H9 (cell line): ENCODE results near the gene SNN. TPM values are rescaled to one million over a fixed set of nuclear protein-coding genes. Genes with fewer than 3 reads are reported as not detected.

Experiments
- DNase-seq: peaks from one replicate; pipeline ENCODE4 v3.0.0-alpha.2; 2017
- H2AFZ ChIP-seq: one replicate; pipeline ENCODE4 v1.6.1; 2013; ENCODE audit warnings: mild to moderate bottlenecking, low read length, control low read depth, moderate library complexity
- H2AK5ac ChIP-seq: 2 replicates; pipeline ENCODE4 v1.6.1; 2013; ENCODE audit warnings: low read length, control low read depth, mixed read lengths; ENCODE audit not compliant: insufficient read length
- H2BK120ac ChIP-seq: one replicate; pipeline ENCODE4 v1.6.1; 2013; ENCODE audit warnings: low read depth, mild to moderate bottlenecking, low read length, control low read depth, inconsistent platforms; ENCODE audit not compliant: poor library complexity, severe bottlenecking
- H2BK12ac ChIP-seq: 2 replicates; pipeline ENCODE4 v1.6.1; 2013; ENCODE audit warnings: low read length, control low read depth, mixed read lengths, low read depth; ENCODE audit not compliant: insufficient read length
- H2BK15ac ChIP-seq: 2 replicates; pipeline ENCODE4 v1.6.1; 2013; ENCODE audit warnings: low read depth, low read length, control low read depth
- H2BK20ac ChIP-seq: one replicate; pipeline ENCODE4 v1.6.1; 2013; ENCODE audit warnings: low read depth, mild to moderate bottlenecking, low read length, control low read depth, inconsistent platforms; ENCODE audit not compliant: poor library complexity, severe bottlenecking
- H2BK5ac ChIP-seq: 2 replicates; pipeline ENCODE4 v1.6.1; 2013; ENCODE audit warnings: low read length, control low read depth, mixed read lengths; ENCODE audit not compliant: insufficient read length
- H3K14ac ChIP-seq: 2 replicates; pipeline ENCODE4 v1.6.1; 2013; ENCODE audit warnings: low read length, control low read depth; ENCODE audit not compliant: insufficient read depth
- H3K18ac ChIP-seq: 2 replicates; pipeline ENCODE4 v1.6.1; 2013; ENCODE audit warnings: low read depth, mild to moderate bottlenecking, mixed read lengths, low read length, control low read depth; ENCODE audit not compliant: insufficient read length
- H3K23ac ChIP-seq: 2 replicates; pipeline ENCODE4 v1.6.1; 2013; ENCODE audit warnings: low read length, control low read depth, mixed read lengths, low read depth; ENCODE audit not compliant: insufficient read length
- H3K23me2 ChIP-seq: 2 replicates; pipeline ENCODE4 v1.6.1; 2013; ENCODE audit warnings: low read depth, mild to moderate bottlenecking, mixed read lengths, low read length, control low read depth; ENCODE audit not compliant: insufficient read length, poor library complexity, severe bottlenecking
- H3K27ac ChIP-seq: 2 replicates; pipeline ENCODE4 v1.5.1; 2013; ENCODE audit warnings: low read length, control low read depth, mixed read lengths, low read depth; ENCODE audit not compliant: insufficient read length
- H3K27me3 ChIP-seq: 2 replicates; pipeline ENCODE4 v1.6.1; 2013; ENCODE audit warnings: low read length, control low read depth, inconsistent platforms; ENCODE audit not compliant: insufficient read depth
- H3K4ac ChIP-seq: 2 replicates; pipeline ENCODE4 v1.6.1; 2013; ENCODE audit warnings: low read depth, mild to moderate bottlenecking, control low read depth, inconsistent platforms, low read length, moderate library complexity
- H3K4me1 ChIP-seq: 2 replicates; pipeline ENCODE4 v1.6.1; 2013; ENCODE audit warnings: low read length, control low read depth, inconsistent platforms; ENCODE audit not compliant: insufficient read depth
- H3K4me2 ChIP-seq: 2 replicates; pipeline ENCODE4 v1.6.1; 2013; ENCODE audit warnings: low read length, control low read depth, mixed read lengths; ENCODE audit not compliant: insufficient read length, insufficient read depth
- H3K56ac ChIP-seq: 2 replicates; pipeline ENCODE4 v1.6.1; 2013; ENCODE audit warnings: low read depth, mild to moderate bottlenecking, mixed read lengths, low read length, control low read depth; ENCODE audit not compliant: insufficient read length
- H3K79me1 ChIP-seq: 2 replicates; pipeline ENCODE4 v1.6.1; 2013; ENCODE audit warnings: low read depth, mild to moderate bottlenecking, moderate library complexity, low read length, control low read depth, inconsistent platforms; ENCODE audit not compliant: insufficient read depth, poor library complexity, severe bottlenecking
- H3K79me2 ChIP-seq: 2 replicates; pipeline ENCODE4 v1.6.1; 2013; ENCODE audit warnings: low read length, control low read depth, inconsistent platforms; ENCODE audit not compliant: insufficient read depth
- H3K9ac ChIP-seq: 2 replicates; pipeline ENCODE4 v1.6.1; 2013; ENCODE audit warnings: low read length, control low read depth, mixed read lengths; ENCODE audit not compliant: insufficient read length; ENCODE audit errors: extremely low read depth
- H3K9me3 ChIP-seq: one replicate; pipeline ENCODE4 v1.6.1; 2013; ENCODE audit warnings: low read depth, low read length, inconsistent platforms; ENCODE audit not compliant: control insufficient read depth
- H3T11ph ChIP-seq: one replicate; pipeline ENCODE4 v1.6.1; 2013; ENCODE audit warnings: mild to moderate bottlenecking, low read length, control low read depth, inconsistent platforms
- H4K20me1 ChIP-seq: one replicate; pipeline ENCODE4 v1.6.1; 2013; ENCODE audit not compliant: control insufficient read depth, insufficient read length, insufficient read depth
- H4K5ac ChIP-seq: 2 replicates; pipeline ENCODE4 v1.6.1; 2013; ENCODE audit warnings: low read depth, mild to moderate bottlenecking, mixed read lengths, low read length, control low read depth; ENCODE audit not compliant: insufficient read length
- H4K8ac ChIP-seq: replicated peaks from 2 replicates; pipeline ENCODE4 v1.6.1; 2013; ENCODE audit warnings: low read length, control low read depth, mixed read lengths, low read depth; ENCODE audit not compliant: insufficient read length
- H4K91ac ChIP-seq: 2 replicates; pipeline ENCODE4 v1.6.1; 2013; ENCODE audit warnings: low read depth, mild to moderate bottlenecking, moderate library complexity, mixed read lengths, low read length, control low read depth; ENCODE audit not compliant: insufficient read length
- H3K27ac Mint-ChIP-seq, 3 experiments: 2 replicates in 2 of 3; 3 replicates in 1 of 3; pipeline ENCODE4 v1.8.0; 2020 to 2021; ENCODE audit warnings: mixed read lengths in 3 of 3, mild to moderate bottlenecking in 1 of 3, moderate library complexity in 1 of 3
- H3K27me3 Mint-ChIP-seq: 2 replicates; pipeline ENCODE4 v1.8.0; 2021; ENCODE audit warnings: low read depth, mild to moderate bottlenecking, moderate library complexity, mixed read lengths
- H3K36me3 Mint-ChIP-seq, 3 experiments: 2 replicates in 2 of 3; 3 replicates in 1 of 3; pipeline ENCODE4 v1.8.0; 2020 to 2021; ENCODE audit warnings: low read depth in 3 of 3, mixed read lengths in 3 of 3; ENCODE audit not compliant: insufficient read depth in 1 of 3
- H3K4me1 Mint-ChIP-seq, 2 experiments: 2 replicates each; pipeline ENCODE4 v1.8.0; 2020; ENCODE audit warnings: mixed read lengths in 2 of 2
- H3K4me3 Mint-ChIP-seq, 2 experiments: 2 replicates in 1 of 2; 3 replicates in 1 of 2; pipeline ENCODE4 v1.8.0; 2020 to 2021; ENCODE audit warnings: mild to moderate bottlenecking in 2 of 2, mixed read lengths in 2 of 2, moderate library complexity in 1 of 2
- H3K9me3 Mint-ChIP-seq, 2 experiments: 2 replicates in 1 of 2; 3 replicates in 1 of 2; pipeline ENCODE4 v1.8.0; 2020; ENCODE audit warnings: mild to moderate bottlenecking in 2 of 2, mixed read lengths in 2 of 2, moderate library complexity in 1 of 2
- CTCF ChIP-seq: fragments of 200-600 bp; sonication (generic); conservative IDR thresholded peaks from 3 replicates; pipeline ENCODE4 v1.8.0; 2021; ENCODE audit warnings: antibody characterized with exemption, mild to moderate bottlenecking
- WGBS: extraction: QIAGEN DNeasy Blood & Tissue Kit; methylation state at CpG from one replicate; pipeline ENCODE4 v1.1.7; 2013; ENCODE audit warnings: missing lambda C conversion rate, low lambda C conversion rate, mixed read lengths; ENCODE audit not compliant: insufficient read length; ENCODE audit errors: extremely low coverage; 5-methylcytosine and 5-hydroxymethylcytosine counted together
- total RNA-seq: library from RNA; stranded (reverse); gene quantifications from 2 replicates; pipeline ENCODE4 v1.2.1, GENCODE V29; 2021

The SNN gene
- total RNA-seq, 1 experiment from 2014 or later, result 44.2 TPM

DNA sequence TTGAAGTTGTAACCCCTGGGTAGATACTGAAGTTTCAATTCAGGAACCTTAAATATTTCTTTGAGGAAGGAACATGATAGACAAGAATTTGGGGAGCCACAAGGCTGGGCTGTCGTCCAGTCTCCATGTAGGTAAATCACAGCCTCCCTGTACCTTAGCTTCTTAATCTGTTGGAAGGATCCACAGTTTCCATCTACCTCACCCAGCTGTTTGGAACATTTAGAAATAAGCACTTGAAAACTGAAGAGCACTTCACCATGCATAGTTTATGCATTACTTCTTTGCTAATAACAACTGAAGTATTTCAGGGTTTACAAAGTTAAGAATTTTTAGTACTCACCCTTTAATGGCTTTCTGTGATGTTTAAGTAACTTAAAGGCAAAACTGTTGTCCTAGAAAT, 57.2 kb downstream of the SNN start:
- Histone ChIP-seq H2BK12ac (no peak overlapping the region), H3K27me3 (no peaks in the 10 kb centered on the region), H2AFZ (no peak overlapping the region), H3K79me2 (no peaks in the 10 kb centered on the region), H3K9me3 (no peaks in the 10 kb centered on the region), H3K4me2 (no peak overlapping the region), H3K79me1 (no peaks in the 10 kb centered on the region), H3K4me1 (no peaks in the 10 kb centered on the region), H2BK20ac (no peak overlapping the region), H3K23ac (no peak overlapping the region), H3K56ac (no peak overlapping the region), H3K14ac (no peak overlapping the region), H3K9ac (no peak overlapping the region), H2AK5ac (no peak overlapping the region), H3K27ac (no peak overlapping the region), H2BK5ac (no peak overlapping the region), H4K8ac (no peak overlapping the region), H3K23me2 (no peaks in the 10 kb centered on the region), H4K20me1 (no peaks in the 10 kb centered on the region), H3T11ph (no peak overlapping the region), H4K5ac (no peak overlapping the region), H4K91ac (no peak overlapping the region), H3K4ac (no peak overlapping the region), H2BK120ac (no peak overlapping the region), H2BK15ac (no peak overlapping the region), H3K18ac (no peak overlapping the region)
- H3K4me1 Mint-ChIP-seq, result no peaks in the 10 kb centered on the region
- DNase-seq, result no peak
- H3K9me3 Mint-ChIP-seq, result no peaks in the 10 kb centered on the region
- no peaks in the 10 kb centered on the region for H3K27me3 Mint-ChIP-seq
- TF ChIP-seq CTCF, result no peak
- peaks cover 2 to 44% (median 31%) of the 10 kb centered on the region in 3 experiments; a peak in 6 of 7 replicates for H3K36me3 Mint-ChIP-seq
- peak overlapping the region in 1 of 3 experiments; percentile 50; a peak in 1 of 7 replicates for H3K27ac Mint-ChIP-seq
- WGBS, result no CpG with 5 or more reads among the region's 1 CpG
- no peak overlapping the region for H3K4me3 Mint-ChIP-seq
